Measurements from ENCODE around the gene HAX1.

HAX1 gene

GRCh38 chr1:154256686-154257085 is 15.7 kb upstream of the HAX1 start:
- H3K4me1 ChIP-seq (ENCODE audit: low read length) = no peaks in the 10 kb centered on the region
- no peak overlapping the region for H2AFZ ChIP-seq (ENCODE audit: low read length)
- peaks cover 70% of the 10 kb centered on the region for H3K36me3 ChIP-seq (replicated peaks; ENCODE audit: insufficient read depth, low read length)
- H3K27ac ChIP-seq (ENCODE audit: low read length) = no peak overlapping the region
- no peaks in the 10 kb centered on the region for H3K27me3 ChIP-seq (replicated peaks; ENCODE audit: insufficient read depth, low read length)
- no peak for TF ChIP-seq CTCF (IDR thresholded peaks at IDR 0.05; ENCODE audit: low read length)
- H3K79me2 ChIP-seq (ENCODE audit: low read length) = peaks cover 42% of the 10 kb centered on the region; the same call in 1 of the 2 replicates
- no peak overlapping the region for H3K4me3 ChIP-seq (ENCODE audit: low read length)
- H3K9me2 ChIP-seq (replicated peaks; ENCODE audit: insufficient read depth, low read length) = no peaks in the 10 kb centered on the region
- no peak for DNase-seq
- H3K9ac ChIP-seq (ENCODE audit: low read length) = no peak overlapping the region
- H4K20me1 ChIP-seq (ENCODE audit: insufficient read depth, low read length) = 0 out of 2 replicates have a peak, but pooled peaks cover 10% of the 10 kb centered on the region
- H3F3A ChIP-seq (ENCODE audit: insufficient read depth, low read length) = 0 out of 2 replicates have a peak, but pooled peaks cover 3% of the 10 kb centered on the region
- H3K9me3 ChIP-seq (replicated peaks; ENCODE audit: insufficient read depth, low read length) = no peaks in the 10 kb centered on the region
- H3K4me2 ChIP-seq (ENCODE audit: low read depth, low read length) = no peak overlapping the region

GRCh38 chr1:154258784-154259183 is 13.6 kb upstream of the HAX1 start:
- H4K20me1 ChIP-seq (ENCODE audit: insufficient read depth, low read length) = 0 out of 2 replicates have a peak, but pooled peaks cover 8% of the 10 kb centered on the region
- H3K36me3 ChIP-seq (replicated peaks; ENCODE audit: insufficient read depth, low read length) = peaks cover 70% of the 10 kb centered on the region
- H3K9me2 ChIP-seq (replicated peaks; ENCODE audit: insufficient read depth, low read length) = no peaks in the 10 kb centered on the region
- 0 out of 2 replicates have a peak, but pooled peaks cover 6% of the 10 kb centered on the region for H3F3A ChIP-seq (ENCODE audit: insufficient read depth, low read length)
- no peaks in the 10 kb centered on the region for H3K27me3 ChIP-seq (replicated peaks; ENCODE audit: insufficient read depth, low read length)
- TF ChIP-seq EZH2phosphoT487 (IDR thresholded peaks at IDR 0.05; ENCODE audit: low read length) (no peak), CTCF (IDR thresholded peaks at IDR 0.05; ENCODE audit: low read length) (no peak), EZH2 (optimal IDR thresholded peaks at IDR 0.05; ENCODE audit: low read depth, low read length) (no peak)
- H3K4me2 ChIP-seq (ENCODE audit: low read depth, low read length) = no peak overlapping the region
- no peaks in the 10 kb centered on the region for H3K4me1 ChIP-seq (ENCODE audit: low read length)
- no peak overlapping the region for H3K9ac ChIP-seq (ENCODE audit: low read length)
- H2AFZ ChIP-seq (ENCODE audit: low read length) = no peak overlapping the region
- no peak overlapping the region for H3K4me3 ChIP-seq (ENCODE audit: low read length)
- no peaks in the 10 kb centered on the region for H3K9me3 ChIP-seq (replicated peaks; ENCODE audit: insufficient read depth, low read length)
- no peak overlapping the region for H3K27ac ChIP-seq (ENCODE audit: low read length)
- DNase-seq = peak; percentile 3
- H3K79me2 ChIP-seq (ENCODE audit: low read length) = peaks cover 44% of the 10 kb centered on the region; the same call in 1 of the 2 replicates

GRCh38 chr1:154260127-154260526 is 12.3 kb upstream of the HAX1 start:
- Histone ChIP-seq H3K27ac (ENCODE audit: low read length) (no peak overlapping the region), H2AFZ (ENCODE audit: low read length) (no peak overlapping the region), H3K9ac (ENCODE audit: low read length) (no peak overlapping the region), H3F3A (ENCODE audit: insufficient read depth, low read length) (0 out of 2 replicates have a peak, but pooled peaks cover 6% of the 10 kb centered on the region), H3K36me3 (replicated peaks; ENCODE audit: insufficient read depth, low read length) (peaks cover 57% of the 10 kb centered on the region), H3K9me3 (replicated peaks; ENCODE audit: insufficient read depth, low read length) (no peaks in the 10 kb centered on the region), H3K4me3 (ENCODE audit: low read length) (no peak overlapping the region), H3K27me3 (replicated peaks; ENCODE audit: insufficient read depth, low read length) (no peaks in the 10 kb centered on the region), H3K79me2 (ENCODE audit: low read length) (peaks cover 38% of the 10 kb centered on the region; the same call in 1 of the 2 replicates), H3K4me1 (ENCODE audit: low read length) (no peaks in the 10 kb centered on the region), H3K4me2 (ENCODE audit: low read depth, low read length) (no peak overlapping the region), H4K20me1 (ENCODE audit: insufficient read depth, low read length) (0 out of 2 replicates have a peak, but pooled peaks cover 5% of the 10 kb centered on the region), H3K9me2 (replicated peaks; ENCODE audit: insufficient read depth, low read length) (no peaks in the 10 kb centered on the region)
- no peak for DNase-seq
- TF ChIP-seq EZH2 (optimal IDR thresholded peaks at IDR 0.05; ENCODE audit: low read depth, low read length) (no peak), CTCF (IDR thresholded peaks at IDR 0.05; ENCODE audit: low read length) (no peak), EZH2phosphoT487 (IDR thresholded peaks at IDR 0.05; ENCODE audit: low read length) (no peak)

Measured in MM.1S (cell line).